Loucy (cell line): ENCODE results near the gene POLR2B.

Experiments
- CTCF ChIP-seq: fragments of 200-600 bp; sonication (generic); conservative IDR thresholded peaks from 2 replicates; pipeline ENCODE4 v1.5.1; 2014; ENCODE audit warnings: mild to moderate bottlenecking, antibody characterized with exemption, low read length
- EZH2phosphoT487 ChIP-seq: fragments of 200-600 bp; IDR thresholded peaks from 2 replicates; pipeline ENCODE4 v1.6.1; 2018; ENCODE audit warnings: antibody characterized with exemption, mild to moderate bottlenecking, moderate library complexity, borderline replicate concordance

GRCh38 chr4:56999751-57000150 lies 21.1 kb downstream of the POLR2B start:
- no peak for TF ChIP-seq CTCF
- no peak for TF ChIP-seq EZH2phosphoT487
